NCI-H1436 treated with DMSO at 0.1 percent for 48 hours (cell line): ENCODE data around the gene TGOLN2.

Source experiments
- DNase-seq: peaks from one replicate; lab custom pipeline; 2025; lab: John Stamatoyannopoulos, UW

The TGOLN2 gene

GRCh38 chr2:85308896-85309555 is 18.8 kb downstream of the TGOLN2 start:
- DNase-seq = no peak

DNA sequence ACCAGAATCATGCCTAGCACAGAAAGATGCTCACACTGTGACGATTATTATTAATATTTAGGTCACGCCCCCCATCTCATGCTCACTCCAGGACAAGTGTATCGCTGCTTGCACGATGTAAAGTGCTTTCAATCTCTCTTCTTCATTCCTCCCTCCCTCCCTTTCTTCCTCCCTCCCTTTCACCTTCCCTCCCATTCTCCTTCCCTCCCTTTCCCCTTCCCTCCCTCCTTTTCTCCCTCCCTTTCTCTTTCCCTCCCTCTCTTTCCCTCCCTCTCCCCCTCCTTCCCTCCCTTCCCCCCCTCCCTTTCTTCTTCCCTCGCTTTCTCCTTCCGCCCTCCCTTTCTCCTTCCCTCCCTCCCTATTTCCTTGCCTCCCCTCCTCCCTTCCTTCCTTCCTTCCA is 19.6 kb downstream of the TGOLN2 start:
- DNase-seq = no peak

- no peak for DNase-seq
Observed at GRCh38 chr2:85307527-85307897, 20.3 kb downstream of the TGOLN2 start.

GRCh38 chr2:85303780-85304531 is 23.8 kb downstream of the TGOLN2 start:
- DNase-seq = no peak

DNA sequence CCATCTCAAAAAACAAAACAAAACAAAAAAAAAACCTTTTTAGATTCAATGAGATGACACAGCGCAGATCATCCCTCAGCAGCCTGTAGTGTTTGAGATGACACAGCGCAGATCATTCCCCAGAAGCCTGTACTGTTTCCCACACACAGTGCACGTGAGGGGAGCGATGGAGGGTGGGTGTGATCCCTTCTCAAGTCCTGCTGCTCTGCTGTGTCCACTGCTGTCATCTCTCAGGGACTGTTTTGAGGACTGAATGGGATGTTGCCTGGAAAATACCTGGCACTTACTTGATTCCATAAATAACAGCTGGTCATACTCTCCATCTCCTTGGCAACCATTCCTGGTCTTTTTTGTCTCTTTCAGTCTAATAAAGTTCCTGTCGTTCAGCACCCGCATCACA is 25.7 kb downstream of the TGOLN2 start:
- no peak for DNase-seq

GRCh38 chr2:85291425-85292023 is 36.3 kb downstream of the TGOLN2 start:
- DNase-seq = no peak

DNA sequence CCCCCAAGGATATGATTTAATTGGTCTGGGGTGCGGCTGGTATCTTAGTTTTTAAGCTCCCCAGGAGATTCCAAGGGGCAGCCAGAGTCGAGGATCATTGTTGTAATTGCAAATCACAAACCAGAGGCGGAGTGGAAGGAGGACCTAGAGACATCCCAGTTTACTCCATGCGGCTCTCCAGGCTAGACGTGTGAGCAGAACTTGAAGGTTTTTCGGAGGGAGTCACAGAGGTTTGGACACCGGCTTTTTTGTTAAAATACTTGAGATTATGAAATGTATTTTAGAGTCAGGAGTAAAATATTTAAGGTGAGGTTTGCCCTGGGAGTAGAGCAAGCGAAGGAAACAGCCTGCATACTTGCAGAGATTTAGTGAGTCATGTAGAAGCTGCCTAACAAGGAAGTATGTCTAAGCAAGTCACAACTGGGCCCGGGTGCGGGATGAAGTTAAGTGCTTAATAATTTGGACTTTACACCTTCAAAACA is 39.5 kb downstream of the TGOLN2 start:
- DNase-seq = no peak

DNA sequence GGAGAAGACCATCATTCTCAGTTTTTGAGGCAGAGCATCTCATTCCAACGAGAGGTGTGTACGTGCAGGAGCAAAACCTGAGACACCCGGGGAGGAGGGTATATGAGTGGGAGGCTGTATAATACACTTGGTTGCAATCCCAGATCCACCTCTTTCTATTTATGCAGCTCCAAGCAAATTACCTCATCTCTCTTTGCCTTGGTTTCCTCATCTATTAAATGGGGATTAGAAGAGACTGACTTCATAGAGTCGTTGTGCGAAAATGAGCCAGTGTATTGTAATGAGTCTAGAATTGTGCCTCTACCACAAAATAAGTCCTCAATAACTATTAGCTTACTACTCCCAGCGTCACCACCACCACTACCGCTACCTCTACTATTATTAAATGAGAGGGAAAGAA is 40.1 kb downstream of the TGOLN2 start:
- no peak for DNase-seq

- DNase-seq = no peak
Observed at GRCh38 chr2:85286918-85287317, 40.9 kb downstream of the TGOLN2 start.

GRCh38 chr2:85283641-85284040 is 44.1 kb downstream of the TGOLN2 start:
- no peak for DNase-seq

DNA sequence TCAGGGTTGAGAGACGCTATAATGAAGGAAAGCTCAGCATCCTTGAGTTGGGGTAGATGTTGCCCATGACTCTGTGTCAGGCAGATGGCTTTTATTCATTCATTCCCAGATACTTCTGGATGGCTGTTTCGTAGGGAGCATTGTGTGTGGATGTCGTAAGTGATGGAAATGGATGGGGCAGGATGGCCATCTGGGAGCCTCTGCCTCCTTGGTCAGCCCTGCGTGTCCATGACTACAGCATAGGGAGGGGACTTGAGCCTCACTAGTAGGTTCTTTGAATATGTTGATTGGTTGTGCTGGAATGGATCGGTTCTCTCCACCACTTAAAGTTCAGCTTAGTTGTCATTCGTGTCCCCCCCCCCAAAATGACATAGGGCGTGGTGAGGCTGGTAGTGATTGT is 44.9 kb downstream of the TGOLN2 start:
- DNase-seq = no peak

DNA sequence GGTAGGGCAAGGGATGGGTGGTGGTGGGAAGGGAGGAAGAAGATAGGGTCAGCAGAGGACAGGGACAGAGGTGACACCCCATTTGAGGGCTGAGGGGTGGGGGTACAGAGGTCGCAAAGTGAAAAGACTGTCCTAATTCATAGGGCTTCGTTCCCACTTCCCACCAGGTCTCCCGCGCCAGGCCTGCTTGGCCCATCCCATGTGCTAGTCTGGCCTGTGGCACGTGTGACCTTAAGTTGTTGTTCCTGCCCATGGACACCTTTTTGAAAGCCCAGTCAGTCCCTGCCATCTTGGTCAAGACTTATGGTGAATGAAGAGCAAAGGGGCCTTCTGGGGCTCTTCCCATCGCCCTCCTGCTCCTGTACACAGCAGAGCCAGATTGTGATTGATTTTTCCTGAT is 46.2 kb downstream of the TGOLN2 start:
- no peak for DNase-seq

DNA sequence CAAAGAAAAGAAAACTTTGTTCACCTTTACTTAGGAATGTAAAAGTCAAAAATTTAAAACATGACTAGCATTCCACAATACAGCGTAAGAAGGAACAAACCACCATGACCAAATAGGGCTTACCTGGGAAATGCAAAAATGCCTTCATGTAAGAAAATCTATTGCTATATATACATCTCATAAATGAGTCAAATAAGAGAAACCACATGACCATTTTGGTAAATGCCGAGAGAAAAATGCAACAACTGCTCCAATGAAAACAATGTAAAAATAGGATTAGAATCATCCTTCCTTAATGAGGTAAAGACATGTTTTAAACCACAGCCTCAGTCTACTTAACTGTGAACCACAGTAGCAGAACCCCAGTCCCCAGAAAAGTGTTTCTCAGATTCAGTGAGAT is 49.4 kb downstream of the TGOLN2 start:
- no peak for DNase-seq

GRCh38 chr2:85277416-85278158 is 50.2 kb downstream of the TGOLN2 start:
- no peak for DNase-seq

GRCh38 chr2:85276571-85277118 is 51.1 kb downstream of the TGOLN2 start:
- DNase-seq = no peak

DNA sequence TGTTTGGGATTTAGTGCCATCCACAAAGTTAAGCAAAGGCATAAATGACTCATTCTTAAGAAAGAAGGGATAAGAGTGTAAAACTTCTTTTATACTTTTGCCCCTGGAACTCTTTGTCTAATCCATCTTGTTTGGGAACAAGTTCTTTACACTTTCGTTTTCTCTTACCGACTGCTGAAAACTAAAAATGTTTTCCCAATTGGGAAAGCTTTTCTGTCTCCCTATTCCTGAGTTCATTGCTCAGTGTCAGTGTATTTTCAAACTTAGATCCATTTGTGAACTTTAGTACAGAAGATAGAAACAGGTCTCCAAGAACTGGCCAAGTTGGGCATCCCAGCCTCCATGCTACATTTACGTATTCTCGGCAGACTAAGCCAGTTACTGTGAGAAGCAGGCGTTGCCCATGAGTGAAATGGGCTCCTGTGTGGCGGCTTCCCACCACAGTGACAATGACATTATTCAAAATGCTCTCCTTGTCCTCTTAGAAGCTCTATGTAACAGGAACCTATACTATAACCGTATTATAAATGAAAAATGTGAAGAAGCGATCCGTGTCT is 51.7 kb downstream of the TGOLN2 start:
- DNase-seq = no peak

DNA sequence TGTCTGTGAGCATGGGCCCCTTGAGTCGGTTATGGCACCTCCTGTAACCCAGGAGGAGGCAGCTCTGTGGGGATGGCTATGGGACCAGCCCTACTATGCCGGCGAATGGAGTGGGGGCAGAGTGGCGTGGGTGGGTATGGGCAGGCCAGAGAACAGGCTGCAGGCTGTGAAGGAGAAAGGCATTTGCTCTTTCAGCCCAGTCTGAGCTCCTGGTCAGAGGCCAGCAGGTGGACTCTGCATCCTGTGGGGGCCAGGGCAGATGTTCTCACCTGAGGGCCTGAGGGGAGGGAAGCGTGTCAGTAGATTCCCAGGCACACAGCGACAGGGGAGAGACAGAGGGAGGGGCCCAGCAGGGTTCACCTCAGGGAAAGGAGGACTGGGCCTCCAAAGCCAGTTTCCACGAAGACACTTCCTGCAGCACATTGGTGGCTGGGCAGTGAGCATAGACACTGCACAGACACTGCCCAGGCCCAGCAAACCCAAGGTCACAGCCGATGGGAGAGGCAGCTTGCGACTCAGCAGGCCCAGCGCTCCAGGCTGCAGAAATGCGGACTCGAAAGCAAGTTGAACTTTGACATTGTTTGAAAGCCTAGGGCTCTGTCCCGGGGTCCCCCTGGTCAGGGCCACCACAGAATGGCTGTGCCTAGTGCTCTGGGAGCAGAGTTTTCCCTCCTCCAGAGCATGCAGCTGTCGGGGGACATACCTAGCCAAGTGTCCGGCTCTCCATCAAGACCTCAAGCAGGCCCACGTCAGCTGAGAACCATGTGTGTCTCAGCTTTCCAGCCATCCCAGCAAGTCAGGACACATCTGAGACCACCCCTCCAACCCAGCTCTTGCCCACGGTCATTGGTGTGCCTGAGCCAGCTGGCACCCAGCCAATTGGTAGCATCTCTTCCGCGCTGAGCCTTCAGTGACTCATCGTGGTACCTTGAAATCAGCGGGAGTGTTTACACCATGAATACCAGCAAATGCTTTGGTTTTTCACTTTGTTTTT is 53.8 kb downstream of the TGOLN2 start:
- DNase-seq = no peak

DNA sequence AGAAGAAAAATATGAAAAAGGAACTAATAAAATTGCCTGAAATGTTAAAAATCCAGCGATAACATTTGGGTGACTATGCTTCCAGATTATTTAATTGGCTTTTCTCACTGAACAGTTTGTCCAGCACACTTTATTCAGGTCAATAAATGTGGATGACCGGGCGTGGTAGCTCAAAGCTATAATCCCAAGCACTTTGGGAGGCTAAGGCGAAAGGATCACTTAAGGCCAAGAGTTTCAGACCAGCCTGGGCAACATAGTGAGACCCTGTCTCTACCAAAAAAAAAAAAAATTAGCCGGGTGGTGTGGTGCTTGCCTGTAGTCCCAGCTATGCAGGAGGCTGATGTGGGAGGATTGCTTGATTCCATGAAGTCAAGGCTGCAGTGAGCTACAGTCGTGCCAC is 55.4 kb downstream of the TGOLN2 start:
- no peak for DNase-seq

DNA sequence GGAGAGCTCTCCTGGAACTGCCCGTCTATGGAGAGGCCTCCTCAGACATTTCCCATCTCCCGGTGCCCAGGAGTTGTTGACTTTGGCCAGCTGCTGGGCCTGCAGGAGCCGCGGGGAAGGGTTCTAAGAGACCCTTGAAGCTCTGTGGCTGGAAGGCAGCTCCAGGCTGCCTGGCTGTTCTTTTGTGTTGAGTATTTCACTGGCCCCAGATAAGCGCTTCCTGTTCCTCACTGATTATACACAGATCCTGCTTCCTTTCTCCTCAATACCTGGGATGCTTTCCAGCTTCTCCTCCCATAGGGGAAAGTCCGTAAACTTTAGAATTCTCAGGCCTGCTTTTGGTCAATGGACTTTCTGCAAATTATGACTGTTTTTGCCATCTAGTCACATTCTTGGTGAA is 57.8 kb downstream of the TGOLN2 start:
- no peak for DNase-seq
